ENCODE data around the gene CADPS2.

DNA sequence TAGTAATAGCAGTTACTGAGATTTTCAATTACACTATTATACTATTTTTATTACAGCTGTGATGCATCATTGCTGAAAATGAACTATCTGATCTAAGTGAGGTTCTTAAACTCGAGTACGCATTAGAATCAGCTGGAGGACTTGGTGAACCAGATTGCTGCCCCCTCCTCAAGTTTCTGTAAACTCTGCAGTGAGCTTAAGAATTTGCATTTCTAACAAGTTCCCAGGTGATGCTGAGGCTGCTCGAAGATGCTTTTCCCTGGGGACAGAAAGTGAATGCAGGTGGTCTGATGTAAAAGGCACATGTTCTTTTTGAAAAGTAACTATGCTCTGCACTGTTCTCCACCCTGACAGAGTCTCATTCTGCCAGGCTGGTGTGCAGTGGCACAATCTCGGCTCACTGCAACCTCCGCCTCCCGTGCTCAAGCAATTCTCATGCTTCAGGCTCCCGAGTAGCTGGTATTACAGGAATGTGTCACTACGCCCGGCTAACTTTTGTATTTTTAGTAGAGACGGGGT is 199.8 kb downstream of the CADPS2 start:
- TF ChIP-seq CBFB (CRISPR knock-in tag; IDR thresholded peaks at IDR 0.05; ENCODE audit: low read depth) (no peak), ZBTB21 (CRISPR knock-in tag; IDR thresholded peaks at IDR 0.05; ENCODE audit: borderline replicate concordance) (no peak), NR2C2 (CRISPR knock-in tag; IDR thresholded peaks at IDR 0.05) (no peak), NR1H2 (CRISPR knock-in tag; IDR thresholded peaks at IDR 0.05) (no peak), NFE2L1 (CRISPR knock-in tag; IDR thresholded peaks at IDR 0.05) (no peak)
- TF ChIP-seq, protein P1, sequence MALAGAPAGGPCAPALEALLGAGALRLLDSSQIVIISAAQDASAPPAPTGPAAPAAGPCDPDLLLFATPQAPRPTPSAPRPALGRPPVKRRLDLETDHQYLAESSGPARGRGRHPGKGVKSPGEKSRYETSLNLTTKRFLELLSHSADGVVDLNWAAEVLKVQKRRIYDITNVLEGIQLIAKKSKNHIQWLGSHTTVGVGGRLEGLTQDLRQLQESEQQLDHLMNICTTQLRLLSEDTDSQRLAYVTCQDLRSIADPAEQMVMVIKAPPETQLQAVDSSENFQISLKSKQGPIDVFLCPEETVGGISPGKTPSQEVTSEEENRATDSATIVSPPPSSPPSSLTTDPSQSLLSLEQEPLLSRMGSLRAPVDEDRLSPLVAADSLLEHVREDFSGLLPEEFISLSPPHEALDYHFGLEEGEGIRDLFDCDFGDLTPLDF (CRISPR knock-in tag; IDR thresholded peaks at IDR 0.05), result no peak
- TF ChIP-seq, protein P2, sequence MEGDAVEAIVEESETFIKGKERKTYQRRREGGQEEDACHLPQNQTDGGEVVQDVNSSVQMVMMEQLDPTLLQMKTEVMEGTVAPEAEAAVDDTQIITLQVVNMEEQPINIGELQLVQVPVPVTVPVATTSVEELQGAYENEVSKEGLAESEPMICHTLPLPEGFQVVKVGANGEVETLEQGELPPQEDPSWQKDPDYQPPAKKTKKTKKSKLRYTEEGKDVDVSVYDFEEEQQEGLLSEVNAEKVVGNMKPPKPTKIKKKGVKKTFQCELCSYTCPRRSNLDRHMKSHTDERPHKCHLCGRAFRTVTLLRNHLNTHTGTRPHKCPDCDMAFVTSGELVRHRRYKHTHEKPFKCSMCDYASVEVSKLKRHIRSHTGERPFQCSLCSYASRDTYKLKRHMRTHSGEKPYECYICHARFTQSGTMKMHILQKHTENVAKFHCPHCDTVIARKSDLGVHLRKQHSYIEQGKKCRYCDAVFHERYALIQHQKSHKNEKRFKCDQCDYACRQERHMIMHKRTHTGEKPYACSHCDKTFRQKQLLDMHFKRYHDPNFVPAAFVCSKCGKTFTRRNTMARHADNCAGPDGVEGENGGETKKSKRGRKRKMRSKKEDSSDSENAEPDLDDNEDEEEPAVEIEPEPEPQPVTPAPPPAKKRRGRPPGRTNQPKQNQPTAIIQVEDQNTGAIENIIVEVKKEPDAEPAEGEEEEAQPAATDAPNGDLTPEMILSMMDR (IDR thresholded peaks at IDR 0.05), result no peak
- TF ChIP-seq, protein P3, sequence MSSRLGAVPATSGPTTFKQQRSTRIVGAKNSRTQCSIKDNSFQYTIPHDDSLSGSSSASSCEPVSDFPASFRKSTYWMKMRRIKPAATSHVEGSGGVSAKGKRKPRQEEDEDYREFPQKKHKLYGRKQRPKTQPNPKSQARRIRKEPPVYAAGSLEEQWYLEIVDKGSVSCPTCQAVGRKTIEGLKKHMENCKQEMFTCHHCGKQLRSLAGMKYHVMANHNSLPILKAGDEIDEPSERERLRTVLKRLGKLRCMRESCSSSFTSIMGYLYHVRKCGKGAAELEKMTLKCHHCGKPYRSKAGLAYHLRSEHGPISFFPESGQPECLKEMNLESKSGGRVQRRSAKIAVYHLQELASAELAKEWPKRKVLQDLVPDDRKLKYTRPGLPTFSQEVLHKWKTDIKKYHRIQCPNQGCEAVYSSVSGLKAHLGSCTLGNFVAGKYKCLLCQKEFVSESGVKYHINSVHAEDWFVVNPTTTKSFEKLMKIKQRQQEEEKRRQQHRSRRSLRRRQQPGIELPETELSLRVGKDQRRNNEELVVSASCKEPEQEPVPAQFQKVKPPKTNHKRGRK (CRISPR knock-in tag; IDR thresholded peaks at IDR 0.05; ENCODE audit: borderline replicate concordance), result no peak
- TF ChIP-seq, protein P4, sequence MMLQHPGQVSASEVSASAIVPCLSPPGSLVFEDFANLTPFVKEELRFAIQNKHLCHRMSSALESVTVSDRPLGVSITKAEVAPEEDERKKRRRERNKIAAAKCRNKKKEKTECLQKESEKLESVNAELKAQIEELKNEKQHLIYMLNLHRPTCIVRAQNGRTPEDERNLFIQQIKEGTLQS (CRISPR knock-in tag; conservative IDR thresholded peaks at IDR 0.05), result no peak
- TF ChIP-seq, protein P5, sequence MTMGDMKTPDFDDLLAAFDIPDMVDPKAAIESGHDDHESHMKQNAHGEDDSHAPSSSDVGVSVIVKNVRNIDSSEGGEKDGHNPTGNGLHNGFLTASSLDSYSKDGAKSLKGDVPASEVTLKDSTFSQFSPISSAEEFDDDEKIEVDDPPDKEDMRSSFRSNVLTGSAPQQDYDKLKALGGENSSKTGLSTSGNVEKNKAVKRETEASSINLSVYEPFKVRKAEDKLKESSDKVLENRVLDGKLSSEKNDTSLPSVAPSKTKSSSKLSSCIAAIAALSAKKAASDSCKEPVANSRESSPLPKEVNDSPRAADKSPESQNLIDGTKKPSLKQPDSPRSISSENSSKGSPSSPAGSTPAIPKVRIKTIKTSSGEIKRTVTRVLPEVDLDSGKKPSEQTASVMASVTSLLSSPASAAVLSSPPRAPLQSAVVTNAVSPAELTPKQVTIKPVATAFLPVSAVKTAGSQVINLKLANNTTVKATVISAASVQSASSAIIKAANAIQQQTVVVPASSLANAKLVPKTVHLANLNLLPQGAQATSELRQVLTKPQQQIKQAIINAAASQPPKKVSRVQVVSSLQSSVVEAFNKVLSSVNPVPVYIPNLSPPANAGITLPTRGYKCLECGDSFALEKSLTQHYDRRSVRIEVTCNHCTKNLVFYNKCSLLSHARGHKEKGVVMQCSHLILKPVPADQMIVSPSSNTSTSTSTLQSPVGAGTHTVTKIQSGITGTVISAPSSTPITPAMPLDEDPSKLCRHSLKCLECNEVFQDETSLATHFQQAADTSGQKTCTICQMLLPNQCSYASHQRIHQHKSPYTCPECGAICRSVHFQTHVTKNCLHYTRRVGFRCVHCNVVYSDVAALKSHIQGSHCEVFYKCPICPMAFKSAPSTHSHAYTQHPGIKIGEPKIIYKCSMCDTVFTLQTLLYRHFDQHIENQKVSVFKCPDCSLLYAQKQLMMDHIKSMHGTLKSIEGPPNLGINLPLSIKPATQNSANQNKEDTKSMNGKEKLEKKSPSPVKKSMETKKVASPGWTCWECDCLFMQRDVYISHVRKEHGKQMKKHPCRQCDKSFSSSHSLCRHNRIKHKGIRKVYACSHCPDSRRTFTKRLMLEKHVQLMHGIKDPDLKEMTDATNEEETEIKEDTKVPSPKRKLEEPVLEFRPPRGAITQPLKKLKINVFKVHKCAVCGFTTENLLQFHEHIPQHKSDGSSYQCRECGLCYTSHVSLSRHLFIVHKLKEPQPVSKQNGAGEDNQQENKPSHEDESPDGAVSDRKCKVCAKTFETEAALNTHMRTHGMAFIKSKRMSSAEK (CRISPR knock-in tag; IDR thresholded peaks at IDR 0.05; ENCODE audit: borderline replicate concordance), result no peak

Data from WTC11 (cell line).